HG03060 (cell line): ENCODE results near the gene CADPS.

ENCODE experiments used
- ATAC-seq: cut with Tn5 transposase; IDR thresholded peaks from one replicate; pipeline ENCODE4 v1.9.1; 2021; ENCODE audit warnings: low read depth, moderate number of reproducible peaks; ENCODE audit not compliant: unreplicated experiment

CADPS gene

DNA sequence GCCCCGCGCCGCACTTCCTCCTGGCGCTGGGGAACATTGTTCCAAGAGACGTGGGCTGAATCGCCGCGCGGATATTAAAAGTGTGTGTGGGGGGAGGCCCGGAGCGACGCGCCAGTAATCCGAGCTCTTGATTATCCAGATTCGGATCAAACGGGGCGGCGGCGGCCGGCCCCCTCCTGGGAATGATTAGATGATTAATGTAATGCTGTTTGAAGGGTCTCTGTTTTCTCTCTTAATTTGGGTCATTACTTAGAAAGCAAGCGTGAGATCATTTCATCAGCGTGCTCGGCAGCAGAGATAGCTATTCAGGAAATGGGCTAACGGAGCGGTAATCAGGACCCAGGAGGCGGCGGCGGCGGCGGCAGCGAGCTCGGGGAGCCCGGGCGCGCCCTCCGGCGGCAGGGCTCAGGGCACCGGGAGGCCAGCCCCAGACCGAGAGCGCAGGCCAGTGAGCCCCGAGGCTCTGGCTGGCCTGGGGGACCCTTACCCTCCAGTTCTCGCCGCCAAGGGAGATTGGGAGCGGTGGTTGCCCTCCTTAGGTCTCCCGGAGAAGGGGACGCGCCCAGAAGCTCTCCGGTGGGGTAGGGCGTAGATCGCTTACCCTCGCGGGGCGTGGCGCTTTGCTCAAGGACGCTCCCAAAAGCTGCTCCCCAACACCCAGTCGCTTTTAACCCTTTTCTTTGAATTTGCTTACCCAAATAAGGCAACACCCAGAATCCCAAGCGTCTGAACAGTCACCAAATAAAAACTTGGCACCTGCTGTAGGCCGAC lies 506.3 kb downstream of the CADPS start:
- ATAC-seq, result no peak

DNA sequence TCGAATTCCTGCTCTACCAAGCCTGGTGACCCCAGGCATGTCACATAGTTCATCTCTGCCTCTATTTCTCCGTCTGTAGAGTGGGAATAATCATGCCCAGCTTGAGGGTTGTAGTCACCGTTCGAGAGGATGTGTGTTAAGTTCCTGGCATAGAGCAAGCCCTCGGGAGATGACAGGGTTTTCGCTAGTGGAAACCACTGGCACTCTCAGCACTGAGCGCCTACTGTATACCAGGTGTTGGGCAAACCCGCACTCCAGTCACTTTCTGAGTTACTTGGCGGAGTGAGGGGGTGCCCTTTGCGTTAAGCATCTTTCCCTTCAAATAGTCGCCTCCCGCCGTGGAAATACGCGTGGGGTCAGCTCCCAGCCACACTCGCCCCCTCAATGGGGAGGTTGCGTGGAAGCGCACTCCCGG lies 506.9 kb downstream of the CADPS start:
- no peak for ATAC-seq

DNA sequence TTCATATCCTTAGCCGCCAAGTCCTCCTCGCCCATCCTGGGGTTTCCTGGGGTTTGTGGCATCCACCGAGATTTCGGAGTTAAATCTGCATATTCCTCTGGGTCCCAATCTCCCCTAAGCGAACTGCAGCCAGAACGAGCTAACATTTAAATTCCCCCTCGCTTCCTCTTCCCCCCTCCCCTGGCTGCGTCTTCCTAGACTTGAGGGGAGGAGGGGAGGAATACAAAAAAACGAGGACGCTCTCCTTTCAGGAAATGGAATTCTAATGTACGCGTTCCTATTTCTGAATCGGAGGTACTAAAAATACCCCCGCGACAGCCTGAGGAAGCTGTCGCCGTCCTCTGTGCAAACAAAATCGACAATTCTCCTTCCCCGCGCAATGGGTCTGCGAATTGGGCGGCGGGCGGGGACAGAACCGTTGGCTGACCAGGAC lies 507.4 kb downstream of the CADPS start:
- no peak for ATAC-seq

DNA sequence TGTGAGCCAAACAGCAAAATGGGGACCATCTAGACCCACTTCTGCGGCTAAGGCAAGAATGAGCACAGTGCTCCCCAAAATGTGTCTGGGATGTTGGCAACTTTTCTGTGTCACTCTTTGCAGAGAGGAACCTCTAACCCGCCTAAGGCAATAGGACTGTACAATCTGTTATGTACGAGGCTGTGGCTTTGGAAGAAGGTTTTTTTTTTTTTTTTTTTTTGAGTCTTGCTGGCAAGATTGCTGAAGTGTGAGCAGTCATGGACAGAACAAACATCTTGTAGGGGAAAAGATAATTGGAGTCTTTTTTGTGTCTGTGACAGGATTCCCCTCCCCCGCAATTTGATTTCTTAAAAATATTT lies 509.1 kb downstream of the CADPS start:
- no peak for ATAC-seq

DNA sequence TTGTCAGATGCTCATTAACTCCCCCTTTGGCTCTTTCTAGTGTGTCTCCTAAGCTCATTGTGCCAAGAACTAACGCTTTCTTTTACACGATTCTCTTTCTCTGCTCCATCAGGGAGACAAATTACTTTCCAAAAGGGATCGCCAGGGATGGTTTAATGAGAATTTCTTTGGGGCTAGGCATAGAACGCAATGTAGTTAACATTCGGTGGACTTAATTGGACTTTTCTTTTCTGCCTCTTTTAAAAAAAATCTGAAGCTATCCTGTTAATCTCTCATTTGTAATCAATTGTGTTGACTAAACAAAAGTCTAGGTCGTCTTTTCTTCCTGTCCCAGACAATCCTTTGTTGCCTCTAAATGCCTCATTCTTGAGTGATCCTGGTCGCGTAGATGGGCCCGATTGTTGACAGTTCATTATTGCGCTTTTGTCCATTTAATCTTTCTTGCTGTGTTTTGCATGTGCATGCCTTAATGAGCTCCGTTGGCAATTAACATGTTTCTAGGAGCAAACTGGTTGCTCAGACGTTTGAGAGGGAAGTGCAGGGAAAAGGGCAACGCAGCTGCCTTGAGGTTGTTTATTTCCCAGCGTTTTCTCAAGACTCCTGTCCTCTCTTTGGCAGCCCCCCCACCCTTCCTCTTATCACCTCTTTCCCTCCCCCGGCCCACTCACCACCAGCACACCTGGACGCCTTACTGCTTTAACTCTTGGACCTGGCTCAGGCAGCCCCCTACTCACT lies 509.7 kb downstream of the CADPS start:
- no peak for ATAC-seq

DNA sequence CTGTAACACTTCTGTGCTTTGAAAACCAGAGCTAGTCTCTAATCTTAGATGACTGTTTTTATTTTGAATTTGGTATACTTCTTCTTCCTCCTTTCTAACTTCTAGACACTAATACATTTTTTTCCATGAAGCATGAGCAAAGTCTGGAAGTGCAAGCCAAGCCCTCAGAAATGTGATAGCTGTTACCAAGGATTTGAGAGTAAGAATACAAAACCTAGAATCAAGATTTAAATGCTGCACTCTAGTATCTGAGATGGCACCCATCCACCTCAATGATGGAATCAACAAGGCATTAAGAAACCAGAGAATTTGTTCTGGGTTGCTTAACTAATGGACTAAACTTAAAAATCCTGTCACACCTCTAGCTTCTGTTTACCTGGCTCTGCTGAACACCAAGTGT lies 511.0 kb downstream of the CADPS start:
- ATAC-seq, result no peak

DNA sequence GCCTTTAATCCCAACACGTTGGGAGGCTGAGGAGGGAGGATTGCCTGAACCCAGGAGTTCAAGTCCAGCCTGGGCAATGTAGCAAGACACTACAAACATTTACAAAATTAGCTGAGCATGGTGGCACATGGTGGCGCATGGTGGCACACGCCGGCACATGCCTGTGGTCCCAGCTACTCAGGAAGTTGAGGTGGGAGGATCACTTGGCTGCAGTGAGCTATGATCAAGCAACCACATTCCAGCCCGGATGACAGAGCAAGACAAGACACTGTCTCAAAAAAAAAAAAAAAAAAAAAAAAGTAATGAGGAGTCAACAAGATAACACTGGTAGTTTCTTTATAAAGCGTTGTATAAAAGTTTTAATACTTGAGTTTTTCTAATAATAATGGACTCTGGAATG lies 511.9 kb downstream of the CADPS start:
- ATAC-seq, result no peak

DNA sequence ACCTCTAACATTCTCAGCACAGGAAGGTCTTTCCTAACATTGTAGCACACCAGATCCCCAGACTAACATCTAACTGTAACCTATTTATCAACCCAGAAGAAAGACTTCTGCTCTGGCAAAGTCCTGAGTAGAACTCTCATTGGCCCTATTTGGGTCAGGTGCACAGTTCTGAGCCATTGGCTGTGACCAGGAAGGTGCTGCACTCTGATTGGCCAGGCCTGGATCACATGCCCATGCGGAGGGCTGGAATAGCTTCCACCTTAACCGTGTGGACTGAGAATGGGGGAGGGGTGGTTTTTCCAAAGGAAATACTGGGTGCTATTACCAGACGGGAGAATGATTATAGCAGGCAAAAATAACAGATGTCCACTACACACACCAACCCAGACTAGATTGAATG lies 513.4 kb downstream of the CADPS start:
- ATAC-seq, result no peak

DNA sequence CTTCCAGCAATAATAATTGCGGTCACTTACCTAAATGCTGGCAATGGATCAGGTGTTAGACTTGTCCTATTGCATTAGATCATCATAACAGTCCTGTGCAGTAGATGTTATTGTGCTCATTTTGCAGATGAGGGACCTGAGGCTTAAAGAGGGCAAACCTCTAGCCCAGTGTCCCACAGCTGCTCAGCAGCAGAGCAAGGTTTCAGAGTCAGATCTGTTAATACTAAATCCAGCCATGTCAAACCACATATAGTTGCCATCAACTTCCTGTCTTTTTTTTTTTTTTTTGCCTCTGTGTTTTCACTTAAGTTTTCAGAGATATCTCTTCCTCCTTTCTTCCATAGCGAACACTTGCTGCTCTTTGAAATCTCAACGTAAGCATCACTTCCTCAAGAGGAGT lies 514.0 kb downstream of the CADPS start:
- ATAC-seq, result no peak

DNA sequence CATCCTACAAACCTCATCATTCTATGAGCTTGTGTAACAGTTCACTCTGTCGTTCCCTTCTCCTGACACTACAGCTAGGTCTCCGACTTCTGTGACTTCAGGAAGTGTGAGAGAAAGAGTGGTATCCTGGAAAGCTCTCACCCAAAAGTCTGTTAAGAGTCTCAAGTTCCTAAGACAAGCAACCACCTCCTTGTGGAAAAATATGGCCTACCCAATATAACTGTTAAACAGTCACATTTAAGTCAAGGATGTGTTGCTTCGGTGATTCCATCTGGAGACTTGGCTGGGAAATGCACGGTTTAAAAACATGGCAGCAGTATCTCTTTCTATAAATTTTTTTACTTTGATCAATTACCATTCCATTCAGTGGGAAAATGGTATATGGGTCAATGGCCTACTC lies 515.7 kb downstream of the CADPS start:
- ATAC-seq, result no peak

DNA sequence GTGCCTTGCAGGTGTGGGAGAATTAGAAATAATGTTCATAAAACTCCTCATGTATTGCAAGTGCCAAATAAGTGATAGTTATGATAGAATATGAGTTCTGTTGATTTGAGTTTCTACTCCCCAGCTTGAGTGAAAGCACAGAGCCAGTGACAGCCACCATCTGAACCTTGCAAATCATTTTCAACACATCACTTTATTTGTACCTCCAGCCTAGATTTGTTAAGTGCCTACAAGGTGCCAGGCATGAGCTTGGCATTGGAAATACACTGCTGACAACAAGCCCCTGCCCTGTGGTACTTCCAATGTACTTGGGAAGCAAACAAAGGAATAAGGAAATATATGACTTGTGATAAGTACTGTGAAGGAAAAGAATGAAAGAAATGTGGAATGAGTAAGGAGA lies 518.9 kb downstream of the CADPS start:
- ATAC-seq, result no peak

DNA sequence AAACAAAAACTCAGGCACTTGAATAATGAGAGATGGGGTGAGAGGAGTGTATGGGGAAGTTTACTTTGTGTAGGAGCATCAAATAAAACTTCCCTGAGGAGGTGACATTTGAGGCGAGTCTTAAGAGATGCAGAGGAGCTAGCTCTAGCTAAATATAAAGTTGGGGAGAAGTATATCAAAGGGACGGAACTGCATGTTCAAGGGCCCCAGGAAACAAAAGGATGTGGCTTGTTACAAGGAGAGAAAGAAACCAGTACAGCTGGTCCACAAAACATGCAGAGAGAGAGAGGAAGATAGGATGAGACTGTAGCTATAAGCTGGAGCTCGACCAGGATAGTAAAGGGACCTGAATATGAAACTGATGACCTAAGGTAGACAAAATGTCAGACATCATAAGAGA lies 519.5 kb downstream of the CADPS start:
- no peak for ATAC-seq
